Activated naive CD8-positive, alpha-beta T cell treated with anti-CD3 and anti-CD28 coated beads, Interleukin-2, amount 10 ng/mL, durations not matched to agents 7 days and 5 days (primary cell): ENCODE measurements around the gene NFKB1. TPM values are rescaled to one million over a fixed set of nuclear protein-coding genes. Genes with fewer than 3 reads are reported as not detected.

Experiments
- ATAC-seq: fragments of 150-1000 bp; cut with Tn5 transposase; one replicate; pipeline ENCODE4 v1.10.0; 2021; ENCODE audit warnings: low read depth, moderate library complexity
- POLR2A ChIA-PET: fragments of 350-600 bp; sonication (Branson Sonifier 250); formaldehyde crosslinking; loops from one replicate; lab custom pipeline; 2021; ENCODE audit warnings: antibody characterized with exemption; lab: Charles Lee
- DNase-seq: peaks from one replicate; pipeline ENCODE4 v3.0.0; 2021
- H3K27ac Mint-ChIP-seq: one replicate; pipeline ENCODE4 v1.8.0; 2022; ENCODE audit warnings: mild to moderate bottlenecking, mixed read lengths
- H3K27me3 Mint-ChIP-seq: one replicate; pipeline ENCODE4 v1.8.0; 2022; ENCODE audit warnings: mild to moderate bottlenecking, moderate library complexity, mixed read lengths
- H3K36me3 Mint-ChIP-seq: one replicate; pipeline ENCODE4 v1.8.0; 2021; ENCODE audit warnings: mild to moderate bottlenecking, mixed read lengths
- H3K4me1 Mint-ChIP-seq: one replicate; pipeline ENCODE4 v1.8.0; 2021; ENCODE audit warnings: mixed read lengths
- H3K4me3 Mint-ChIP-seq: one replicate; pipeline ENCODE4 v1.8.0; 2022; ENCODE audit warnings: mild to moderate bottlenecking, moderate library complexity, mixed read lengths
- H3K9me3 Mint-ChIP-seq: one replicate; pipeline ENCODE4 v1.8.0; 2021; ENCODE audit warnings: mixed read lengths
- total RNA-seq, 2 experiments: library from RNA; stranded (reverse); gene quantifications; one replicate each; pipeline ENCODE4 v1.2.3, GENCODE V29; 2021

NFKB1 gene, protein sequence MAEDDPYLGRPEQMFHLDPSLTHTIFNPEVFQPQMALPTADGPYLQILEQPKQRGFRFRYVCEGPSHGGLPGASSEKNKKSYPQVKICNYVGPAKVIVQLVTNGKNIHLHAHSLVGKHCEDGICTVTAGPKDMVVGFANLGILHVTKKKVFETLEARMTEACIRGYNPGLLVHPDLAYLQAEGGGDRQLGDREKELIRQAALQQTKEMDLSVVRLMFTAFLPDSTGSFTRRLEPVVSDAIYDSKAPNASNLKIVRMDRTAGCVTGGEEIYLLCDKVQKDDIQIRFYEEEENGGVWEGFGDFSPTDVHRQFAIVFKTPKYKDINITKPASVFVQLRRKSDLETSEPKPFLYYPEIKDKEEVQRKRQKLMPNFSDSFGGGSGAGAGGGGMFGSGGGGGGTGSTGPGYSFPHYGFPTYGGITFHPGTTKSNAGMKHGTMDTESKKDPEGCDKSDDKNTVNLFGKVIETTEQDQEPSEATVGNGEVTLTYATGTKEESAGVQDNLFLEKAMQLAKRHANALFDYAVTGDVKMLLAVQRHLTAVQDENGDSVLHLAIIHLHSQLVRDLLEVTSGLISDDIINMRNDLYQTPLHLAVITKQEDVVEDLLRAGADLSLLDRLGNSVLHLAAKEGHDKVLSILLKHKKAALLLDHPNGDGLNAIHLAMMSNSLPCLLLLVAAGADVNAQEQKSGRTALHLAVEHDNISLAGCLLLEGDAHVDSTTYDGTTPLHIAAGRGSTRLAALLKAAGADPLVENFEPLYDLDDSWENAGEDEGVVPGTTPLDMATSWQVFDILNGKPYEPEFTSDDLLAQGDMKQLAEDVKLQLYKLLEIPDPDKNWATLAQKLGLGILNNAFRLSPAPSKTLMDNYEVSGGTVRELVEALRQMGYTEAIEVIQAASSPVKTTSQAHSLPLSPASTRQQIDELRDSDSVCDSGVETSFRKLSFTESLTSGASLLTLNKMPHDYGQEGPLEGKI
- 100 to 1,000 TPM; 129 to 130 TPM for total RNA-seq

DNA sequence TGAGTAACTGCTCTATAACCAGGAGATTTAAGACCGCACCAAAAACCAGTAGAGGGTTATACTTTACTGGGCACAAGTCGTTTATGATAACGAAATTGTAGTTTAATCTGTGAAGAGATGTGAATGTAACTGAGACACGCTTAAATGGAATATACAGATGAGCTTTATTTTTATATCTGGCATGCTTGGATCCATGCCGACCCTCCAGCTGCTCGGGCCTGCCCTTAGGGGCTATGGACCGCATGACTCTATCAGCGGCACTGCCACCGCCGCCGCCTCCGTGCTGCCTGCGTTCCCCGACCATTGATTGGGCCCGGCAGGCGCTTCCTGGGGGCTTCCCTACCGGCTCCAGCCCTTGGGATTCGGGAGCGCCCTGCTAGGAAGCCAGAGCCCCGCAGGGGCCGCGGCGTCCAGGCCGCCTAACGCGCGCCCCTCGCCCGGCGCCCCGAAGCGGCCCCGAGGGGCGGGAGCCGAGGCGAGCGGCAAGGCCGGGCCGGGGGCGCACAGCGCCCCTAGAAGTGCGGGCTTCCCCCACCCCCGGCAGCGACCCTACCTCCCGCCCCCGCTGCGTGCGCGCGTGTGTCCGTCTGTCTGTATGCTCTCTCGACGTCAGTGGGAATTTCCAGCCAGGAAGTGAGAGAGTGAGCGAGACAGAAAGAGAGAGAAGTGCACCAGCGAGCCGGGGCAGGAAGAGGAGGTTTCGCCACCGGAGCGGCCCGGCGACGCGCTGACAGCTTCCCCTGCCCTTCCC, at the start of gene NFKB1:
Gene NFKB1 (plus strand): TSS at position 664 of the 751 bp plus-strand sequence. CDS start 24,160 bp downstream, outside the sequence.
- H3K4me1 Mint-ChIP-seq = peaks cover 17% of the 10 kb centered on the region
- POLR2A ChIA-PET = interaction anchor here (0.6 to 3.9 kb wide), 26 partner anchors 10 to 372 kb away, joined by 3 to 20 read pairs (median 4); partner anchors contain the start of genes MANBA, SLC39A8 and UBE2D3
- peak within 1 kb of the TSS; percentile 90 for H3K4me3 Mint-ChIP-seq
- peaks cover 26% of the 10 kb centered on the region for H3K36me3 Mint-ChIP-seq
- DNase-seq (peak; percentile 75), ATAC-seq (peak; percentile 64)
- H3K9me3 Mint-ChIP-seq = peaks cover 4% of the 10 kb centered on the region
- H3K27me3 Mint-ChIP-seq = no peaks in the 10 kb centered on the region
- H3K27ac Mint-ChIP-seq = peak within 1 kb of the TSS; percentile 90

DNA sequence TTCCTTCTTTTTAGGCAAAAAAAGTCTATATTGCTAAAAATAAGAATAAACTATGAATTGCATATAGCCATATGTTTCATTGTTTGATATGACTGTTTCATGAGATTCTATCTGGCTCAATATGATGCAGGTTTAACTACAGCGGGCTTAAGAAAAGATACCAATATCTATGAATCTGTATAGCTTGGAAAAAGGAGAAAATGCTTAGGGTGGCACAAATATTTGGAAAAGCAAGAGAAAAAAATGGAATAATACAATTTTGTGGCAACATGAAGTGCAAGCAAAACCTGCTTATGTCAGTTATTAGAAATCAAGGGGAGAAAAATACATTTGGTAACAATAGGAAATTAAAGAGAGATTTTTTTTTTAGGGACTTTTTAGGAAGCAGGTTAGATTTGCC, 48.3 kb upstream of the NFKB1 start:
- DNase-seq = no peak
- ATAC-seq = no peak
- Mint-ChIP-seq H3K9me3 (peaks cover 2% of the 10 kb centered on the region), H3K36me3 (peaks cover 6% of the 10 kb centered on the region), H3K27me3 (no peaks in the 10 kb centered on the region), H3K4me3 (no peak overlapping the region), H3K27ac (no peak overlapping the region), H3K4me1 (peaks cover 23% of the 10 kb centered on the region)
- POLR2A ChIA-PET = no interaction called here

DNA sequence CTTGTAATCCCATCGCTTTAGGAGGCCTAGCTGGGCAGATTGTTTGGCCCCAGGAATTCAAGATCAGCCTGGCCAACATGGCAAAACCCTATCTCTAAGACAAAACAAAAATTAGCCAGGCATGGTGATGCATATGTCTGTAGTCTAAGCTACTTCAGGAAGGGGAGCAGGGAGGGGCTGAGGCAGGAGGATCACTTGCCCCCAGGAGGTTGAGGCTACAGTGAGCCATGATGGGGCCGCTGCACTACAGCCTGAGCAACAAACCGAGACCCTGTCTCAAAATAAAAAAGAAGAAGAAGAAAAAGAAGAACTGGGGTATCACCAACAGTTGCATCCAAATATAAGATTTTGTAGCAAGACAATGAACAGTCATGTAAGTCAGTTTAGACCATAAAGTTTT, 47.3 kb upstream of the NFKB1 start:
- no peak overlapping the region for H3K27ac Mint-ChIP-seq
- peaks cover 4% of the 10 kb centered on the region for H3K9me3 Mint-ChIP-seq

DNA sequence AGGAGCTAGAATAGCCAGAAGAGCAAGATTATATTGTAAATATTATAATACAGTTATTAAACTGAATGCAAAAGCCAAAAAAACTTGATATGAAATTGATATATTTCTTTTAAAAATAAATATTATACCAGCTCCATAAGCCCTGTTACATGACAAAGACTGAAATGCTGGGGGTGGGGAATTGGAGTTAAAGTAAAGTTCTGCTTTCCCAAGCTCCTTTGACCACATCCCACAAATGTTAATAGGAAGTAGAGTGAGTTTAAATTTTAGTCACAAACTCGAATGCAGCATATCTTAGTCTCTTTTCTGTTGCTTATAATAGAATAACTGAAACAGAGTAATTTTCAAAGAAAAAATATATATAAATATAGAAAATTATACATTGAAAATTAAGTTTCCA, 46.9 kb upstream of the NFKB1 start:
- POLR2A ChIA-PET = interaction anchor here (1.4 kb wide), 1 partner anchor 159 kb away, joined by 3 read pairs; no protein-coding TSS in a partner anchor
- Mint-ChIP-seq H3K4me3 (no peak overlapping the region), H3K36me3 (peaks cover 11% of the 10 kb centered on the region), H3K9me3 (peaks cover 4% of the 10 kb centered on the region), H3K27me3 (no peaks in the 10 kb centered on the region), H3K4me1 (peaks cover 17% of the 10 kb centered on the region), H3K27ac (no peak overlapping the region)
- no peak for ATAC-seq
- DNase-seq = no peak

More for the DNA sequence above, 47.3 kb upstream of the NFKB1 start:
- no peak for ATAC-seq
- H3K4me3 Mint-ChIP-seq = no peak overlapping the region
- H3K36me3 Mint-ChIP-seq = peaks cover 11% of the 10 kb centered on the region
- POLR2A ChIA-PET = interaction anchor here (1.4 kb wide), 1 partner anchor 159 kb away, joined by 3 read pairs; no protein-coding TSS in a partner anchor
- peaks cover 17% of the 10 kb centered on the region for H3K4me1 Mint-ChIP-seq
- H3K27me3 Mint-ChIP-seq = no peaks in the 10 kb centered on the region
- DNase-seq = no peak

- Mint-ChIP-seq H3K27me3 (no peaks in the 10 kb centered on the region), H3K4me3 (no peak overlapping the region), H3K9me3 (peaks cover 6% of the 10 kb centered on the region), H3K27ac (no peak overlapping the region), H3K36me3 (peaks cover 11% of the 10 kb centered on the region), H3K4me1 (peaks cover 9% of the 10 kb centered on the region)
- POLR2A ChIA-PET = interaction anchor here (1.4 kb wide), 1 partner anchor 158 kb away, joined by 3 read pairs; no protein-coding TSS in a partner anchor
- ATAC-seq (no peak), DNase-seq (no peak)
These were observed 46.0 kb upstream of the NFKB1 start for GRCh38 chr4:102454981-102455685.

DNA sequence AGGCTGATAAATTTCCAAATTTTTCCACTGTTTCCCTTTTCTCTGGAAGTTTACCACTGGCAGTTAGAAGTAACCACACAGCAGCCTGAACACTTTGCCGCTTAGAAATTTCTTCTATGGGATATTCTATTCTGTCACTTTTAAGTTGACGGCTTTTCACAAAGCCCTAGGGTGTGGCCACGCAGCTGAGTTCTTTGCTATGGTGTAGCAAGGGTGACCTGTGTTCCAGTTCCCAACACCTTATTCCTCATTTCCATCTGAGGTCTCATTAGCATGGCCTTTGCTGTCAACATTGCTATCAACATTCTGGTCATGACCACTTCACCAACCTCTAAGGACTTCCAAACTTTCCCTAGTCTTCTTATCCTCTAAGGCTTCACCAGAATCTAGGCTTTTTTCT, 45.4 kb upstream of the NFKB1 start:
- ATAC-seq = no peak
- H3K36me3 Mint-ChIP-seq = peaks cover 11% of the 10 kb centered on the region
- POLR2A ChIA-PET = no interaction called here
- no peaks in the 10 kb centered on the region for H3K27me3 Mint-ChIP-seq
- H3K27ac Mint-ChIP-seq = no peak overlapping the region
- no peak overlapping the region for H3K4me3 Mint-ChIP-seq
- no peak for DNase-seq
- H3K4me1 Mint-ChIP-seq = peaks cover 7% of the 10 kb centered on the region
- peaks cover 10% of the 10 kb centered on the region for H3K9me3 Mint-ChIP-seq

DNA sequence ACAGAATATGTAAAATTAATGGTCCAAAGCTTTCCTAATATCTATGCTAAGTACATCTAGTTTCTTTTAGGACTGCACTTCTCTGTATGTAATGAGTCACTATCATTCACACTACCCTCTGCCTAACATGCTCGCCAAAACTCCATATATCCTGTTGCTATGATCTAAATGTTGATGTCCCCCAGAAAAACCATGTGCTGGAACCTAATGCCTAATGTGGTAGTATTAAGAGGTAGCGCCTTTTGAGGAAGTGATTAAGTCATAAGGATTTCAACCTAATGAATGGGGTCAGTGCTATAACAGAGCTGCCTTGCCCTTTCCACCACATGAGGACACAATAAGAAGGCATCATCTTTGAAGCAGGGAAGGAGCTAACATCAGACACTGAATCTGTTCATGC, 34.9 kb upstream of the NFKB1 start:
- Mint-ChIP-seq H3K27me3 (no peaks in the 10 kb centered on the region), H3K9me3 (peaks cover 7% of the 10 kb centered on the region), H3K36me3 (peaks cover 19% of the 10 kb centered on the region), H3K27ac (no peak overlapping the region), H3K4me1 (peaks cover 27% of the 10 kb centered on the region), H3K4me3 (no peak overlapping the region)
- DNase-seq = no peak
- no peak for ATAC-seq
- POLR2A ChIA-PET = interaction anchor here (1.5 kb wide), 1 partner anchor 36 kb away, joined by 3 read pairs; no protein-coding TSS in a partner anchor

DNA sequence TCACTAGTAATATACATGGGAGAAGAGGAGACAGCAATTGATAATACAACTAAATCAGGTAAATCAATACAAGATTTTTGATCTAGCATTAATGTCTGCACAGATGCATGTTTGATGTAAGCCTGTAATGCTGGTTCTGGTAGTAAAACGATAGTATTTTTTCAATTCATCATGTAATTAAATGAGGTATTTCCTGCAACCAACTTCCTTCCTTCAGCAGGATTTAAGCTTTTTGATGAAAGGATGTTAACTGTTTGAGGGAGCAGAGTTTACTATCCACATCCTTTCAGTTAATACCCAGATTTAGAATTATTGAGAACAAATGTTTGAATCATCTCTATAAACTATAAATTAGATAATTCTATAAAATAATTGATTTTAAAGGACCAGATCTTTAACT, 31.4 kb upstream of the NFKB1 start:
- Mint-ChIP-seq H3K4me3 (peak overlapping the region; percentile 51), H3K9me3 (peaks cover 2% of the 10 kb centered on the region), H3K27ac (peak overlapping the region; percentile 30), H3K4me1 (peaks cover 32% of the 10 kb centered on the region), H3K27me3 (no peaks in the 10 kb centered on the region), H3K36me3 (peaks cover 6% of the 10 kb centered on the region)
- POLR2A ChIA-PET = interaction anchor here (1.0 to 1.6 kb wide), 3 partner anchors 14 to 32 kb away, joined by 3 to 5 read pairs (median 5); no protein-coding TSS in a partner anchor
- ATAC-seq = peak; percentile 72
- DNase-seq = no peak

- ATAC-seq = no peak
- H3K27me3 Mint-ChIP-seq = no peaks in the 10 kb centered on the region
- peaks cover 17% of the 10 kb centered on the region for H3K36me3 Mint-ChIP-seq
- no peak overlapping the region for H3K4me3 Mint-ChIP-seq
- peaks cover 15% of the 10 kb centered on the region for H3K9me3 Mint-ChIP-seq
- H3K27ac Mint-ChIP-seq = no peak overlapping the region
- DNase-seq = no peak
- POLR2A ChIA-PET = no interaction called here
- peaks cover 23% of the 10 kb centered on the region for H3K4me1 Mint-ChIP-seq
These were observed 28.6 kb upstream of the NFKB1 start for GRCh38 chr4:102472441-102473013.

GRCh38 chr4:102473476-102473875, 27.7 kb upstream of the NFKB1 start:
- Mint-ChIP-seq H3K4me1 (peaks cover 21% of the 10 kb centered on the region), H3K4me3 (no peak overlapping the region), H3K36me3 (peaks cover 18% of the 10 kb centered on the region), H3K9me3 (peaks cover 16% of the 10 kb centered on the region), H3K27me3 (no peaks in the 10 kb centered on the region), H3K27ac (no peak overlapping the region)
- POLR2A ChIA-PET = interaction anchor here (1.2 kb wide), 1 partner anchor 11 kb away, joined by 4 read pairs; no protein-coding TSS in a partner anchor
- no peak for ATAC-seq
- no peak for DNase-seq

- ATAC-seq (no peak), DNase-seq (no peak)
- H3K36me3 Mint-ChIP-seq = peaks cover 27% of the 10 kb centered on the region
- POLR2A ChIA-PET = interaction anchor here (1.2 kb wide), 1 partner anchor 9 kb away, joined by 4 read pairs; no protein-coding TSS in a partner anchor
- H3K9me3 Mint-ChIP-seq = peaks cover 27% of the 10 kb centered on the region
- H3K4me1 Mint-ChIP-seq = peaks cover 12% of the 10 kb centered on the region
- no peak overlapping the region for H3K4me3 Mint-ChIP-seq
- no peaks in the 10 kb centered on the region for H3K27me3 Mint-ChIP-seq
- no peak overlapping the region for H3K27ac Mint-ChIP-seq
These were observed 26.2 kb upstream of the NFKB1 start for GRCh38 chr4:102474736-102475504.
